Measurements from ENCODE around the gene SAP30BP.

GRCh38 chr17:75627094-75627493 is 40.0 kb upstream of the SAP30BP start:
- TF ChIP-seq CTCF (conservative IDR thresholded peaks at IDR 0.05; ENCODE audit: low read depth in 2 of 2) (no peak), CREB1 (CRISPR knock-in tag; IDR thresholded peaks at IDR 0.05; ENCODE audit: low read depth) (no peak), EZH2phosphoT487 (IDR thresholded peaks at IDR 0.05; ENCODE audit: unreplicated experiment) (no peak)

Measured in GM23338 (cell line).